Hepatic stellate cell (primary cell): ENCODE measurements around the gene PRDM15.

Experiments
- DNase-seq: peaks from one replicate; pipeline ENCODE4 v3.0.0; 2011; ENCODE audit warnings: low spot score

PRDM15 gene

DNA sequence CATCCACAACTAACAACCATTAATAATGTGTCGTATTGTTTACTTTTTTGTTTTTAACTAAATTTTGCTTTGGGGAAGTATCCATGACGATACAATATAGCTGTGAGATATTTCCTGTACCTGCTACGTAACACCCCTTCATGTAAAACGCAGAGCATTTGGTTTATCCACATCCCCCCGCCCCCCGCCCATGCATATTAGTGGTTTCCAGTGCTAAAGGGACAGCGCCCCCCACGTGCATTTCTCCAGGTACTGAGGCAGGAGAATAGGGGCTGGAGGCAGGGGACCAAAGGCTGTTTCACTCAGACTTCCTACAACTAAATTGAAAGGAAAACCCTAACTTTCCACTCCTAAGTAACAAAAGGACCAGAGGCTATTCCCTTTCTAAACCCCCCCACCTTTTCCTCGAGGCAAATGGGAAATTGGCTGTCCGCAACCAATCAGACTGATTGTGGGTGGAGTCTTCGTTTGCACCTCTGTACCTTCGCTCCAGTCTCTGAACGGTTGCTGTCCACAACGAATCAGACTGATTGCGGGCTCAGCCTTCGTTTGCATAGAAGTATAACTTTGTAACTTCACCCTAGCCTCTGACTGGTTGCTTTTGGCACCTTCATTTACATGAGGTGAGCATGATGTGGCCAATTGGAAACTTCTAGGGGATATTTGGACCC lies 100.1 kb downstream of the PRDM15 start:
- no peak for DNase-seq

DNA sequence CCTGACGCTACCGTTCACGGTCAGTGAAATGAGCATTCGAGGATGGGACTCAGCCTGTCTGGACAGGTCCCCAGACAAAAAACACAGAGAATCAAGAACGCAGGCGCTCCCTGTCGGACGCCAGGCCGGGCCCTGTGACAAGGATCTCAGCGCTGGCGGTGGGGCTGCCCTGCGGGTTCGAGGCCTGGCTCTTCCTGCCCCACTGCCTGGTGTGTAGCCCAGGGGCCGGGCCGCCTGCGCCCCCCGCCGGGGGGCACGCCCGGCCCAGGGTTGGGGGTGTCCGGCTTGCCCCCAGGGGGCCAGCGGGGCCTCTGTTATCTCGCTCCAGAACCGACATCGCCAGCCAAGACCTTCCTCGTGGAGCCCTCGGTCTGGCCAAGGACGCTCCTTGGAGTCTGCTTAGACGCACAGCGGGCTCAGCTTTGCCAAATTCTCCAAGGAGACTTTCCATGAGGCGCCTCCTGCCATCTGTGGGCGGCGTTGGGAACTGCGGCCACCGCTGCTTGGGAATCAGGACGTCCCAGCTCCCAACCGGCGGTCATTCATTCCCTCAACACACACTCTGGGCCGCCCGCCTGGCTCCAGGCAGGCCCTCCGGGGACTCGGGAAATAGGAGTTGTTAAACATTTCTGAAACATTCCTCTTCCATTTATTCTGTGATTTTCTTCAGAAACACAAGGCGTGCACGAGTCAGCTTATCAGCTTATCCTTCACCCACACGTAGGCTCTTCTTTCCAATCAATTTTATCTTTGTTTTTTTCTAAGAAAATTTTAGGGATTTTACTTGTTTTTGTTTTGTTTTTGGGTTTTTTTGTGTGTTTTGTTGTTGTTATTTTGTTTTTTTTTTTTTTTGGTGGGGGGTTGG lies 101.0 kb downstream of the PRDM15 start:
- DNase-seq, result peak; percentile 89

DNA sequence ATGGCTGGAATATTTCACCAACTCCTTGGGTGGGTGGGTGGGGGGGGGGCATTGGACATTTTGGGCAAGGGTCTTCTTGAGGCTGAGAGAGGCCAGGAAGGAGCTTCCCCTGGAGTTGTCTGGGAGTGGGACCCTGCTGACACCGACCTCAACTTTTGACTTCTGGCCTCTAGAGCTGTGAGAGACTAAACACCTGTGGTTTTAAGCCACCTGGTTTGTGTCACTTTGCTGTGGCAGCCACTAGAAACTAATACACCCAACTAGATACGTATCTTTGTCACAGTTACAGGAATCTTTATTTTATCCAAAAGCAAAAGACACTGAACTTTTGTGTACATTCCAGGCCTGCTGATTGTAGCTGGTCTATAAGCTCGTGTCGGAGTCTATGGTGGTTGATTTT lies 102.4 kb downstream of the PRDM15 start:
- no peak for DNase-seq

DNA sequence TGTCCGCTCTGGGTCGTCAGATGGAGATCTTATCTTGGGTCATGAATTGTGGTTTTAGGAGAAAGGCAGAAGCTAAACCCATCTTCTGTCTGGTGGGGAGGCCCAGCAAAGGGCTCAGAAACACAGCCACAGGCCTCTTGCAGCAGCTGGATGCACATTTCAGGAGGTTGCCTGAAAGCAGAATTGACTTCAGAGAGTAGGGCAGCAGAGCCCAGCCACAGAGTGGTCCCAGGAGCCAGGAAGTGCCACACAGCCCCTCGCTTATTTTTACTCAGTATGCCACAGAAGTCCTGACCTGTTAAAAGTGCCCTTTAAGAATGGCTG lies 104.0 kb downstream of the PRDM15 start:
- DNase-seq, result no peak

DNA sequence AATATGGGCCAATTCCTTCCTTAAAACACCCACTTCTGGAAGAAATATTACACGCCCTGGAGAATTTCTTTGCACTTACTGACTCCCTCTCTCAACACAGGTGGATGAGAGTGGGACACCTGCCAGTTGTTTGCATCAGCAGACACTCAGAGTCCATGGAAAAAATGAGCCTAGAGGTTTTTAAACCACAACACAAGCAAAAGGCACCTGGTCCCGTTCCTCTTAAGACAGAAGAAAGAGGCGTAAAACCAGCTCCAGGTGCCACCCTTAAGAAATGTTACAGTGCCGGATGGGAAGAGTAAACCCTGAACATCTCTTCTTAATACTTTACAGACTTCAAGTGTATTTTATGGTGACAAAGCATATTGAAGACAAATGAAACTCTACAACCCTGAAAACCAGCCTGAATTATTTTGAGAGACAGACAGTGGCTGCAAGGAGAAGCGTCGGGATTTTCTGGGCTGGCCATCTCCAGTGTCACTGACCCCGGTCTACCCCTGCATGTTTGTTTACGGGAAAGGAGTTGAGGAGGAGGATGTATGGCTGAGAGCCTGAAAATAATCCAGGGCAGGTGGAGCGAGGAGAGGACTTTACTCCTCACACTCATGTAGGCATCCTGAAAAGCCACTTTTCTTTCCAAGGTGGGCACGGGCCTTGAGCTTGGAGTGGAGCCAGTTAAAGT lies 104.5 kb downstream of the PRDM15 start:
- no peak for DNase-seq

DNA sequence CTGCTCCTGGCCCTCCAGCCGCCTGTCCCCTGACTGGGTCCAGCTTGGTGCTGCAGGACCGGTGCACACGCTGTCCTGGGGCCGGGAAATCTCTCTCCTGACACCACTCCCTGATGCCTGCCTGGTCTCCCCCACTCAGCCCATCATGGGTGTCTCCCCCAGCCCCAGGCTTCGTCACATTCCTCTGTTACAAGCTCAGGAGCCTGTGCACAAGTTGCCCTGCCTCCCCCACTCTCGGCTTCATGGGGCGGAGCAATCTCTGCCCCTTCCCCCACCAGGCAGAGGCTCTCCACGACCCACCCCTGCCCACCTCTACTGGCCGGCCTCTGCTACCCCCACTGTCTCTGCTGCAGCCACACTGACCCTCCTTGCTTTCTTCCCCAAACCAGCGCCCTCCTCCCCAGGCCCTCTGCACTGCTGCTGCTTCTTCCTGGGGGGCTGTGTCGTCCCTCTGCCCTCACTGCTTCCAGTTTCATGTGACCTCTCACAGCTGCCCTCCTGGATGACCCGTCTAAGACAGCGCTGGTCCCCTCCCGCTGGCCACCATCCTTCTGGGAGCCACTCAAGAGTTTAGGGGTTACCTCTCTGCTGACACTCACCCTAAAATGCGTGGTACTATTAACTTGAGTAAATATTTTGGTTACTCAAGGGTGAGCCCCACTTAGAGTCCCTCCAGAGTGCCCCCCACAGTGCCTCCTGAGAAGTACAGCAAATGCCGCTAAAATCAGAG lies 106.6 kb downstream of the PRDM15 start:
- no peak for DNase-seq

DNA sequence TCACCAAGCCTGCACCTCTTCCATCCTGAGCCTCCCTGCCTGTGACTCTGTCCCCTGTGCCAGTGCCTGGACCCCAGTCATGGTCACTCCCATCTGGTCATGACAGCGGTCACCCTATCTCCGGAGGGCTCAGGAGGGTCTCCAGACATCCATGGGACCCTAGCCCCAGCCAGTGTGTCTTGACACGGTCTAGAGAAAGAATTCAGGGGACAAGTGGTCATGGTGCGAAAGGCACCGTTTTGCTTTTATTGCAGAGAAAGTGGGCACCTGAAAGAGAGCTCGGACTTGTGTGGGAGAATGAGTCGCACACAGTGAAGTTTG lies 107.6 kb downstream of the PRDM15 start:
- no peak for DNase-seq

DNA sequence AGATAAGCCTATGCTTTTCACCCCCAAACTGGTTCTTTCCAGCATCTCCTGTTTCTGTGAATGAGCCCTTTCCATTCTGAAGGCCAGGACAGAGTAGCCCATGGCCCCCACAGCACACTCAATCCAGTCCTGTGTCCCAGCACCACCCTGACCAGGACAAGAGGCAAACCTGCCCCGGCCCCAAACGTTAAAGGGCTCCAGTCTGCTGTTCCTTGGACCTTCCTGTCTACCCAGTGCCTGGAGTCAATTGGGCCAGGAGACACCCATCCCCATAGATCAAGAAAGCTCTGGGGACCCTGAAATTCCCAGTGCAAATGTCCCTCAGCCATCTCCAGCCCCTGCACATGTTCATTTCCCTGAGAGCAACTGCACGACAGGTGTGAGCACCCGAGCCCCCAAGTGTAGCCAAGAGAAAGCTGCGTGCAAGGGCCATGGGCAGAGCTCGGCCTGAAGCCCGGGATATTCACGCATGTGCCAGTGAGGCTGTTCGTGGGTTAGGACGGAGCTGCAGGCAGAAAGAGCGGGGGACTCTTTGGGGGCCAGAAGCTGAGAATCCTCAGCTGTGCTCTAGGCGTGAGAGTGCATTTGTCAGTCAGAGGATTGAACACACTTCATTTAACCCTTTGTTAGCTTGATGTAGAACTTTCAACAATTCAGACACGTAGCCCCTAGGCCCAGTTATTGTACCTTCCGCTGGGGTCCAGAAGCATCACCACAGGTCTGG lies 108.1 kb downstream of the PRDM15 start:
- DNase-seq, result no peak

DNA sequence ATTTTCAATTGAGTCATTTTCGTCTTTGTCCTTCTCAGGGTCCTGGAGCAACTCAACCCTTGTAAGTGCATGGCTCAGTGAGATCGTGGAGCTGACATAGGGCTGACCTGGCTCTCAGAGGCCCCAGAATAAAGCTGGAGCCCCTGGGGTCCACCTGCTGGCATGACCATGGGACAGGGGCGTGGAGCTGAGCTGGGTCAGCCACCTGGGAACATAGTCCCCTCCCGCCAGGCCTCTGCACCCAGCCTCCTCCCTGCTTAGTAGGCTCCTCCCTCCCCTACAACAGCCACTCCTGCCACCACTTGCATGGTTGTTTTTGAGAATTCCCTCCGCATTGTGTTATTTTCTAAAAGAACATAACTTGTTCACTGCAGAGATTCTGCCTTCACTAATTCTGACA lies 109.2 kb downstream of the PRDM15 start:
- no peak for DNase-seq

DNA sequence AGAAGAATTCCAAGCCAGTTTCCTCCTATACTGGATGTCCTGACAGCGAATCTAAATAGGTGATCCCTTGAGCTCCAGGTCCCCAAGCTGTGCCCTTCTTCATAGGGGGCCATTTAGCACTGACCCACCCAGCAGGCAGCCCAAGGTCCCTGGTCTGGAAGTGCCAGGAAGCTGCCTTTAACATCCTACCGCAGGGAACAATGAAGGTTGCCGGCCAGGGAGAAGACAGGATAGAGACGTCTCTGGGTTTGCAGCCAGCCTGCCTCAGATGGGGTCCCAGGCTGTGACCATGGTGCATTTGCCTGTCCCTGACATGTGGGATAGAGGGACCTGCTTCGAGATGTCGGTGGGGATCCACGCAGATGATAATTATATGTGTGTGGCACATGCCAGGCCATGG lies 109.6 kb downstream of the PRDM15 start:
- no peak for DNase-seq

DNA sequence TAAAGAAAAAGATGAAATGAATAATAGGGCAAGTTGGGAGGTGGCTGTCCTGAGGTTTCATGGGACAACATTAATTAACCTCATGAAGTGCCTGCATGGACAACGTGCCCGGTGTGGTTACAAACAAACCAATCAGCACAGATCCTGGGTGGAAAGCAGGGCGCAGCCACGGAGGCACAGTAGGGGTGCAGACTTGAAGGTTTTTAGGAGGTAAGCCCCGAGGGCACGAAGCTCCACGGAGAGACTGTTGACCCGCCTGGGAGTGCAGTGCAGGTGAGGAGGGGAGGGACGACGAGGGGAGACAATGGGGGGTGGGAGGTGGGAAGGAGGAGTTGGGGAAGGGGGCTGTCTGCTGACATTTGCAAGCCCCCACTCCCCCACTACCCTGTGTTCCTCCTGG lies 110.0 kb downstream of the PRDM15 start:
- DNase-seq, result no peak

DNA sequence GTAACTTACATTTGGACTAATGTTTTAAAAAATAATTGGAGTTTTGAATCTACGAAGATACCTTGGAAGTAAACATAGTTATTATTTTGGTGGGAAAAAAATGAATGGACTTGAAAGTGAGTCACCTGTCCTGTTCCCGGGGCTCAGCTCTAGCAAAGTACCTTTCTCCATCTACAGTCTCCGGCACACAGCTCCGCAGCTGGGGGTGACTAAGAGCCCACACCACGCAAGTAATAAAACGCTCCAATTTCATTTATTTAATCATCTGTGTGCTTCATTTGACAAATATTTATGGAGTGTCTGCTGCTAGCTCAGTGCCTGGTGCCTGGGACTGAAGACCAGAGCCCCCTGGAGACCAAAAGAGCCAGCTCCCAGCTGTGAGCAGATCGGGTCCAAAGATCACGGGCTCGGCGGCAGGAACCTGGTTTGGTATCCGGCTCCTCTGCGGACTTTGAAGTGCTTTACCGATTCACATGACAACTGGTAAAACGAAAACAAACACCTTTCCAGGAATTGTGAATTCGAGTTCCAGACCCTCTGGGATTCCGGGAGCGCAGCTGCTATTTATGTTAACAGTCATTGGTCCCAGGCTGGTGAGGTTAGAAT lies 110.6 kb downstream of the PRDM15 start:
- DNase-seq, result peak; percentile 76

DNA sequence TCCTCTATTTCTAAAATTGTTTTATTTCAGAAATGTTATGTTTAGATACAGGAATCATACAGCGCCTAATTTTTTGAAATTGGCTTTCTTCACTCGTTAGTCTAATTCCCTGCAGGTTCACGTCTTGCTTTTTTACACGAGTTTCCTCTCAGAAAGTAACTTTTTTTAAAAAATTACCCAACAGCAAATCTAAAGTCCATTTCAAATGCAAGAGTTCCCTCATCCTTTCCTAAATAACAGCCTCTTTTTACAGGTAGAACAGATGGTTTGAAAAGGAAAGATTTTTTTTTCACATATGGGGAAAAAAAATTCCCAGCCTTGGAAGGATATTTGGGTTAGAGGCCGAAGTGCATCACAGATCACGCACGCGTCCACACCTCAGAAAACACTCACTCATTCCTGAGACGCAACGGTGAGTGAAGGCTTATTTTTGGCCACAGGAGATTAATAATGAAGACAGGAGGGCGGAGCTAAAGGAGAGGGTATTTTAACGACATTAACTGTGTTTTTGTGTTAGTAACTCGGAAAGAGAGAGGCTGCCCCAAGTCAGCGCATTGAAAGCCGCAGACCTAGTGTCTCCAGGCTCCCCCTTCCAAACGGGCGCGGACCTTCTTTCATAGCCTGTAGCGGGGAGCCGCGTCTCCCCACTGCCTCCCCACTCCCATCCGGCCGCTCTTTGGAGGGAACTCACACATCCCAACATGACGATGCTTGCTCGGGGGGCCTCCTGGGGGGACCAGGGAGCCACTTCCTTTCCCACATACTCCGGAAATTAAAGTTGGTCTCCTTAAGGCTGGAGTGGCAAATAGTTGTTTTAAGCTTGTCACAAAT lies 111.3 kb downstream of the PRDM15 start:
- no peak for DNase-seq

DNA sequence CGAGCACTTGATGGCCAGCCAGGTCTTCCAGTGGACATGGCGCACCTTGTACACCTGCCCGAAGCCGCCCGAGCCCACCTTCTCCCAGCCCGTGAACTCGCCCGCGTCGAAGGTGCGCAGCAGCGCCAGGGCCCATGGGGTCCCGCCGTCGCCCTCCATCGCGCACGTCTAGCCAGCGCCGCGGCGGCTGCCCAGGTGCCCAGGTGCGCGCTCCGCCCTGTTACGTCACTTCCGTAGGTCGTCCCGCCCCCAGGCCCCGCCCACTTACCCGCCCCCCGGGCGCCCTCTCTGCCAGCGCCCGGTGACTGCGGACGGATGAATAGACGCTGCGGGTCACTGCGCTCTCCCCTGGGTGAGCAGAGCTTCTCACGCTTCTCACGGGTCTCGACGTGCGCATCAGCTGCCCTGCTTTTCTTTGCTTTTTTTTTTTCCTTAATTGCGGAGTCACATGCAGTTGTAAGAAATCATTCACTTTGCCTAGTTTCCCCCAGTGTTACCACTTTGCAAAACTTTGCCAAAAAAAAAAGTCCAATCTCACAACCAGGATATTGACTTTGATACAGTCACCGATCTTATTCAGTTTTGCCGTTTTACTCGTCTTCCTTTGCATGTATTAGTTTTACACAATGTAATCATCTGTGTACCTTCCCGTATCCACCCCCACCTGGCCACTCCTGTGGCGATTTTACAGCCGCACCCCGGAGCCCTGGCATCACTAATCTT lies 112.1 kb downstream of the PRDM15 start, which contains the start of gene RIPK4:
RIPK4 (minus strand) TSS at position 170 of the 723 bp plus-strand sequence; CDS start at position 159, 11 bp downstream.
- DNase-seq, result peak; percentile 57

DNA sequence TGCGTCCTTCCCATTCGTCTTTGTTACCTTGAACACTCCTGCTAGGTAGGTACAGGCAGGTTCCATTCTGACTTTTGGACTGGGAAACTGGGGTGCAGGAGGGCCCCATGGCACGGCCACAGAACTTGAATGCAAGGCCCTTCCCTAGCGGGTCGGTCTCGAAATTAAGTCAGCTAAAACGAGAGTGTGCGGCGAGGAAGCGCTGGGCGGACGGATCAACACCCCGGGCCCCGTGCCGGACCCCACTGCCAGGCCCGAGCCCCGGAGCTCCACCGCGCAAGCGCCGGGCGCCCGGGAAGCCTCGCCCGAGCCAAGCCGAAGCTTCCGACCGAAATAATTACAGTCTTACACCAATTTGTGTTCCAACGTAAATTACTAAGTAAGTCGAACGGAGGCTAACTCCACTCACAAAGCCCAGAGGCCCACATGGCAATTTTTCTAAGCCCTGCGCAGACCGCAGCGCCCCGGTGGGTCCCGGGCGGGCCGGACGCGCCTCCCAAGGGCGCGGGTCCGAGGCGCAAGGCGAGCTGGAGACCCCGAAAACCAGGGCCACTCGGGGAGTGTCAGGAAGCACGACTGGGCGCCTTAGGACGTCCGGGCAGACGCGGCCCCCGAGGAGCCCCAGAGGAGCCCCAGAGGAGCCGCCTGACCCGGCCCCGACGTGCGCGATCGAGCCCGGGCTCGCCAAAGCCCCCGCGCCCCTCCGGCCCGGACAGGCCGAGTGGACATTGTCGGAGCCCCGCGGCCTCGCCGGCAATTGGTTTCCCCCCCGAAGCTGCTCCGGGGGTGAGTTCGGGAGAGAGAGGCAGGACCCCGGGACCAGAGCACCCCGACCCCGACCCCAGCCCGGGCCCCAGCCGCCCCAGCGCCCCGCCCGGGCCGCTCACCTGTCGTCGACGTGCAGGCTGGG lies 112.9 kb downstream of the PRDM15 start:
- no peak for DNase-seq

DNA sequence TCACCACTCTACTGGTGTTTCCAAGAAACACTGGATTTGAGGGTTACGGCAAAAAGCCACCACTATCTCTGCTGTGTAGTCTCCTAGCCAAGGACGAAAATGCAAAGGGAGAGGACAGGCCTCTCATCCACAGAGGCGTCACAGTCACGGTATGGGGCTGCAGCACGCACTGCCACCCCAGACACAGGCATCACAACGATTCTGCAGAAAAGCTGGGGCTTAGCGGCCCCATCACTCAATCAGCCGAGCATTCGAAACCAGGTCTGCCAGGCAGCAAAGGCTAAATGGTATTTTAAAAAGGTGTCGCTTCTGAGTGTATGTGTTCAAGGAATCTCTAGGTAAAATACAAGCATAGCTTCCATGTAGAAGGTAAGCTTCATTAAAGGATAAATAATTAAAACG lies 113.7 kb downstream of the PRDM15 start:
- DNase-seq, result no peak

DNA sequence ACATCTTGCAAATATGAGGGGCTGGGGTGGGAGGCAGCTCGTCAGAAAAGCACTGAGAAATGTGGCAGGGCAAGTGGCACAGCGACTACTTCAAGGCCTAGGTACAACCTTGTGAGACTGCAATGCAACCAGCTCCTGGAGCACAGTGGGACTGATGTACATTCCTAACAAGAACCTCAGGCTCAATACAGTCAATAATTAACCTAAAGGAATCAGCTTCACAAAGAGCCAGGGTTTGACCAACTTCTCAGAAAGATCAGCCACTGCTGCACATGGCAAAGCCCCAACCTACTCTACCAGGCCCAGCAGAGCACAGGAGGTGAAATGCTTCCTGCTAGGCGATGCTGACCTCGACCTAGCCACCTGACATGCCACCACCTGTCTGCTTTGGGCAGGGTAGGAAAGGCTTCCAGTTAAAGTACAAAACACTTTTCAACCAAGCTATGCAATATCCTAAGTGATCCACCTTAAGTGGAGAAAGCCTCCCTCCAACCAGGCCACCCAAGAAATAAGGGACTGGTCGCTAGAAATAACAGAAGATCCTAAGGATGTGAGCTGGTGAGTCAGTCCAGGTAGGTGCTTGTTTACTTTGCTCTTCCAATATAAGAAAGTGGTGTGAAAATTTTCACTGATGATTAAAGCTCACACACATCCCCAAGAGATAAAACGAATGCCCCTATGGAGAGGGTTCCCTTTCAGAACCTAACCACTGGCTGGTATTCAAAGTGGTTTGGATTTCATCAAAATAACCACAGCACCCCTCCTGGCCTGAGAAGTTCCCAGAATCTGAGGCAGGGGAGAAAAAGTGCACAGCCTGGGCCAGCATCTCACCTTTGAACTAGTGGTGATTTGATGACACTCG lies 114.4 kb downstream of the PRDM15 start:
- DNase-seq, result no peak

DNA sequence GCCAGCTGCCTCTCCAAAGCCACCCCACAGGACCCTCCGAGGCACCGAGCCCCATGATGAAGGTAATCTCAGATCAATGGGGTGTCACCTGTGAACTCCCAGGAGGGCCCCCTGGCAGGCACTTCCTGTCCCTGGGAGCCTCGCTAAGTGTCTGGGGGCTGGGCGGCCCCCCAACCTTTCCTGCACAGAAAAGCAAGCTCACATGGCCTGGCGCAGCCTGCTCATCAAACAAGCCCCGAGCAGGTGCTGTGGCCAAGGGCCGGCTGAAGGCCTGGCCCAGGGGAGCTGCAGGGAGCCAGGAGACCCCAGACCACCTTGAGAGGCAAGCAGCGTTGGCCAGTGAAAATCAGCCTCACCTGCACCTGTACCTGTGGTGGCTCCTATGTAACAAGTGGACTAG lies 115.1 kb downstream of the PRDM15 start:
- DNase-seq, result no peak
